Fibroblast of villous mesenchyme (primary cell): ENCODE data around the gene ARFGAP2. TPM values are rescaled to one million over a fixed set of nuclear protein-coding genes. Genes with fewer than 3 reads are reported as not detected.

Source experiments
- DNase-seq: peaks from one replicate; pipeline ENCODE4 v3.0.0-alpha.2; 2010; ENCODE audit warnings: low read depth
- H3K4me3 ChIP-seq: 2 replicates; pipeline ENCODE4 v1.5.1; 2011; ENCODE audit warnings: low read depth, mild to moderate bottlenecking, low read length
- total RNA-seq: library from RNA; depleted of rRNA; stranded (reverse); fragments of >200 nt; gene quantifications from 2 replicates; pipeline ENCODE4 v1.2.3, GENCODE V29; 2012
- TF ChIP-seq, protein P1 (sequence below): IDR thresholded peaks from 2 replicates; pipeline ENCODE4 v1.5.1; 2012; ENCODE audit warnings: low read depth, mild to moderate bottlenecking, low read length; ENCODE audit not compliant: insufficient read depth

The ARFGAP2 gene
- total RNA-seq, 1 donor, result 112 TPM

DNA sequence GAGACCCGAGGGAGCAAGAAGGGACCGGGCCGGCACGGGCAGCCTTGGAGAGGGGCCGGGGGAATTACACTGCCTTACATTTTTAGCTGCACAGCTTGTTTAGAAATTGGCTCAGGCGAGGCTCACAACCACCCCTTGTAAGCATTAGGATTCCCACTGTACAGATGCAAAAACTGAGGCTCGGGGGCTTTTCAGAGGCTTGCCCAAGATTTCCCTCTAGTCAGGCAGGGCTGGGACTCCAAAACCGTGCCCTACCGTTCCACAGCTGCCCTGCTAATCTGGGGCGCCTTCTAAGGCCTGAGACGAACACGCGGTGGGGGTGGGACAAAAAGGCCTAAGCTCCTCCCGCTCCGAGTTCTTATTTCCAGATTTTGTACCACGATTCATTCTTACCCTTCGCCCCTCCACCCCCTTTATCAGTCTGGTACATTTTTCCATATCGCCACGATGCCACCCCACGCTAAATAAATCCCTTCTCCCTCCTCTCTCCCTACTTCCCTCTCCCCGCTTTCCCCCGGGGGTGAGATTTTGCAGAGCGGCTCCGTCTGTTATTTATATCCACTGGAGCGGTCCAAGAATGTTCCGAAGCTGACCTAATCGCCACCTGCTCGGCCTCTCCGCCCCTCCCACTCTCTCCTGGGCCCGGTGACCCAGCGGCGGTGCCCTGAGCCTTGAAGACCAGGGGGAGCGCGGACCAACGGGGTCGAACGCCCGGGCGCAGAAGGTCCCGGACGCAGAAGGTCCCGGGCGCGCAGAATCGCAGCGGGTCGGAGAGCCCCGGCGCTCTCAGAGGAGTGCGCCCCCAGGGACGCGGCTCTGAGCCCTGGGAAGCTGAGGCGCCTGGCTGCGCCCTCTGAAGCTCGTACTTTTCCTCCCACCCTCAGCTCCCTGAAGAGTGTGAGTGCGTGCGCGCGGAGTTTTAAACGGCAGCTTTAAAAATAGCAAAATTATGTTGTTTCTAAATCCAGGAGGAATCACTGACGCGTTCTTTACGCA is 10.3 kb upstream of the ARFGAP2 start:
- TF ChIP-seq, protein P1, sequence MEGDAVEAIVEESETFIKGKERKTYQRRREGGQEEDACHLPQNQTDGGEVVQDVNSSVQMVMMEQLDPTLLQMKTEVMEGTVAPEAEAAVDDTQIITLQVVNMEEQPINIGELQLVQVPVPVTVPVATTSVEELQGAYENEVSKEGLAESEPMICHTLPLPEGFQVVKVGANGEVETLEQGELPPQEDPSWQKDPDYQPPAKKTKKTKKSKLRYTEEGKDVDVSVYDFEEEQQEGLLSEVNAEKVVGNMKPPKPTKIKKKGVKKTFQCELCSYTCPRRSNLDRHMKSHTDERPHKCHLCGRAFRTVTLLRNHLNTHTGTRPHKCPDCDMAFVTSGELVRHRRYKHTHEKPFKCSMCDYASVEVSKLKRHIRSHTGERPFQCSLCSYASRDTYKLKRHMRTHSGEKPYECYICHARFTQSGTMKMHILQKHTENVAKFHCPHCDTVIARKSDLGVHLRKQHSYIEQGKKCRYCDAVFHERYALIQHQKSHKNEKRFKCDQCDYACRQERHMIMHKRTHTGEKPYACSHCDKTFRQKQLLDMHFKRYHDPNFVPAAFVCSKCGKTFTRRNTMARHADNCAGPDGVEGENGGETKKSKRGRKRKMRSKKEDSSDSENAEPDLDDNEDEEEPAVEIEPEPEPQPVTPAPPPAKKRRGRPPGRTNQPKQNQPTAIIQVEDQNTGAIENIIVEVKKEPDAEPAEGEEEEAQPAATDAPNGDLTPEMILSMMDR, result no peak
- DNase-seq, result peak; percentile 68
- H3K4me3 ChIP-seq, result peak overlapping the region; percentile 75

DNA sequence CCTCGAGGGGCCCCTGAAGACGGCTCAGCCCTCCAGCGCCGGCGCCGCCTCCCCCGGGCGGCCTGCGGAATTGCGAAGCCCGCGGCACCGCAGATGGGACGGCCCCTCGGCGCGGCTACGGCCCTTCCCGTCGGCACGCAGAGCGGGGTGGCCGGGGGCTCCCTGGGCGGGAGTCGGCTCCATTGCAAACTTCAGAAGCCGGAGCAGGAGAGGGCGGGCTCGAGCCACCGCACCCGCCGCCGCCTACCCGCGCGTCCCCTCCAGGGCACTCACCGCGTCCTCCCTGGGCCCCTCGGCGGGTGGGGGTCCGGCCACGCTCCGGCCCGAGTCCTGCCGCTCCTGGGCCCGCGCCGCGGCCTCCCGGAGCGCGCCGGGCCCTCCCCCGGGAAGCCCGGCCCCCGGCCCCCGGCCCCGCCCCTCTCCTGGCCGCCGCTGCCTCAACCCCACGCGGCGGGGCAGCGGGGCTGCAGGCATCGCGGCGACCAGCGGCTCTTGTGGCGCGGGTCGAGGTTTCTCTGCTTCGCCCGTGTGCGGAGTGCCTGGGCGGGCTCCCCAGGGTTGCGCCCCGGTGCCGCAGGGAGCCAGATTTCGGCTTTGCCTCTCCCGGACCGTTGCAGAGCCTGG is 9.5 kb upstream of the ARFGAP2 start, which contains the start of gene PACSIN3:
TSS of gene PACSIN3 (minus strand) at position 359 of the 624 bp plus-strand sequence. CDS start 3,707 bp downstream, outside the sequence.
- TF ChIP-seq, protein P1, result no peak
- peak within 1 kb of the TSS; percentile 75 for H3K4me3 ChIP-seq
- peak; percentile 52 for DNase-seq

DNA sequence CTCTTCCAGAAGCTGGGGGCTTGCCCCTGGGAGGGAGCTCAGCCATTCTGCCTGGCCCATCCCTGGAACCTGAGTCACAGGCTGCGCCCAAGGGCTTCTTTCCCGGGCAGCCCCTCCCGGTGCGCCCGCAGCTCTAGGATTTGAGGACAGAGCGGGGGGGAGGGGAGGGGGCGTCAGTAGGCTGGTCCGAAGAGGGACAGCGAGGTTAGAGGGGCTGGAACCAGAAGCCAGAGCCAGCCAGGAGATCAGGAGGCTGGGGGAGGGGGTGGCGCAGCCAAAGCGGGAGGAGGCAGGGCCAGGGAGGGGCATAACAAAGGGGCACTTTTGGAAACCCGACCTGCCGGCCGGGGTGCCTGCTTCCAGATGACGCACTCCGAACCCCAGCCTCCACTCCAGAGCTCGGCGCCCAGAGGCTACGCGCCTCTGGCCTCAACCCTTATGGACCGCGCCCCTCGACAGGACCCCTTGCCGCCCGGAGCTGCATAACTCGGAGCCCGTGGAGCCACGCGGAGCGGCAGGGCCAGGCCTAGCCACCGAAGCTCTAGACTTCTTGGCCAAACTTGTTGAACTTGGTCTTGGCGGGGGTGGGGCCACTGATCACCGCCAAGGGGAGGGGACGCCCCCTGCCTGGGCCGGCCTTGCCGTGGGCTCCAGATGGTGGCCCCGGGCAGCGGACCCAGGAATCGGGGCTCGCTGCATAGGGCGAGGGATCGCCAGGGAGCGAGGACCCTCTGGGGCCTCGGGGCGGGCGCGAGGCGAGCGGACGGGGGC is 8.8 kb upstream of the ARFGAP2 start:
- H3K4me3 ChIP-seq, result peak overlapping the region; percentile 75
- peak; percentile 57 for DNase-seq
- TF ChIP-seq, protein P1, result peak; percentile 1

DNA sequence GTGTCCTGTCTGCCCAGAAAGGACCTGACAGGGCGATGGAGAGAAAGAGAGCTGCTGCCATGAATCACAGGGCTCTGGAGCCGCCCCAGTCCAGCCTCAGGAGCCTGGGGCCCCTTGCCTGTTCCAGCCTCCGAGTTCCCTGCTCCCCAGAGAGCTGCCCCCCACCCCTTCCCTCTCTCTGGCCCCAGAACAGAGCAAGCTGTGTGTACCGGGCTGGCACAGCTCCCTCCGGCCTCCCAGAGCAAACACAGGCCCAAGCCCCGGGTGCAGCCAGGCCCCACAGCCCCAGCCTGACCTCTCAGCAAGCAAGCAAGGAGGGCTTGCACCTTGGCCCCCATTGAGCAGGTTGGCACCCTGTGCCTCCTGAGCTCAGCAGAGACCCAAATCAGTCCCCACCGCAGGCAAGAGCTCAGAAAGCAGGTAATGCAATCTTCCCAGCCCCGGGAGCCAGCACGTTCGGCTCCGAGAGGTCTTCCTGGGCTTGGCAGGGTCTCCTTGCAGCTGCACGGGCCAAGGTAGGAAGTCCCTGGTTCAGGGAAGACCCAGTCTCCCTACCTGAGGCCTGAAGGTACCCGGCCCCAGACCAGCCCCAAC is 8.1 kb upstream of the ARFGAP2 start:
- no peak for DNase-seq
- TF ChIP-seq, protein P1, result no peak
- peak overlapping the region; percentile 75 for H3K4me3 ChIP-seq

DNA sequence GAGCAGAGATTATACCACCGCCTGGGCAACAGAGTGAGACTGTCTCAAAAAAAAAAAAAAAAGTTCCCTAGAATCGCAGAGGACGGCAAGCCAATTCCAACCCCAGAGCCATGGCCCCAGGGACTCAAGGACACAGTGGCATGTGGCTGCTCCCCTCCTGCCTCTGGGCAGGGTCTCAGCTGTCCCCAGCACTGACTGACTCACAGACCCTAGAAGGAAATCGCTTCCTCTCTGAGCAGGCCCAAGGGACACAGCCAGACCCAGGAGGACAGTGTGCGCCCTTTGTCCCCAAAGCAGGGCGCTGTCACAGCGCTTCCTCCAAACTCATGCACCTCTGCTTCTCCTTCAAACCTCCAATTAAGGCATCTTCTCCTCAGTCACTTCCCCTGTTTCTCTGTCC is 7.3 kb upstream of the ARFGAP2 start:
- no peak overlapping the region for H3K4me3 ChIP-seq
- TF ChIP-seq, protein P1, result no peak
- DNase-seq, result no peak
